HTR-8/SVneo (cell line): ENCODE data around the gene ZNF598.
A peak's percentile ranks its signal among the peaks of the same experiment; 100 is the strongest.

Experiments used
- DNase-seq: peaks from one replicate; pipeline ENCODE4 v3.0.0; 2011; ENCODE audit warnings: low spot score, mixed read lengths; ENCODE audit not compliant: insufficient read length
- FAIRE-seq: peaks from 2 replicates; lab custom pipeline; 2011; peaks lifted over from hg19 to GRCh38; lab: Jason Lieb, UNC

Gene ZNF598

DNA sequence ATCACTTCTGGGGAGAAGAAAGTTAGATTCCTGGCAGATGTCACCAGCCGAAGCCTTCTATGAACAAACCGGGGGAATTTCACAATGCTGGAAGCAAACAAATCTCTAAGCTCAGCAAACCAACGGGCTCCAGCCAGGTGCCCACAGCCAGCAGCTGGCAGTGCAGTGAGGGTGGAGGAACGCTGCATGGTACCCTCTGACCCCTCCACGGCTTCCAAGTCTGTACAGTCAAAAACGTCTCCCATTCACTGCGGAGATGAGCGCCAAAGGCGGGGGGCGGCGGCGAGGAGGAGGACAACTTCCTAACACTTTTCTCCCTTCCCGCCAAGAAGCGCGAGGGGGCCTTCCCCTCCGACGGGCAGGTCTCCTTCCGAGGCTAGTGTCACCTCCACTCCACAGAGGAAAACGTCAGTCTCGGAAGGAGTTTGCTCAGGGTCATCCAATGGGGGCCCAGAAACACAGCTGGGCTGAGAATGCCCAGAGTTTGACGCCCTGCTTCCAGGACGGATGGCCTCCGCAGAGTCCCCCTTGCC lies 924 bp downstream of the ZNF598 start:
- DNase-seq = no peak
- FAIRE-seq = peak; percentile 4

DNA sequence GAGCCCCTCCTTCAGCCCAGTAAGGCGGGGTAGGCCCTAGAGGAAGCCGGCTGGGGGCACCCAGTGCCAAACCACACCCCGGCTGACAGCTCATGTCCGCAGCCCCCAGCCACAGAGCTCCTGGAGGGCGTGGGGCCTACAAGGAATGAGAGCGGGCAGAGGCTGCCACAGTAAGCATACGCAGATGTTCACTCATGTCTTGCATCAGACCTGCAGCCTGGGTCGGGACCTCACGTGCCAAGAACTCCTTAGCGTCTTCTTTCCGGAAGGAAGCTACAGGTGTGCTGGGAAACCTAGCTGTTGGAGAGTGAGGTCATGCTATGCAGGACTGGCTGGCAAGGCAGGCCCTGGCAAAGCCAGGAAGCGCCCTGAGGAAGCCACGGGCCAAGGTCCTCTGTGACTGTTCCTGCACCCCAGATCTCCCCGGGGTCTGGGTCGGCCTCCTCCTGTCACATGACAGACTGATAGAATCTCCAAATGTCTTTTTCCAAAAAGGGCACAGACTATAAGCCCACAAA lies 1.6 kb downstream of the ZNF598 start:
- FAIRE-seq = no peak
- no peak for DNase-seq

DNA sequence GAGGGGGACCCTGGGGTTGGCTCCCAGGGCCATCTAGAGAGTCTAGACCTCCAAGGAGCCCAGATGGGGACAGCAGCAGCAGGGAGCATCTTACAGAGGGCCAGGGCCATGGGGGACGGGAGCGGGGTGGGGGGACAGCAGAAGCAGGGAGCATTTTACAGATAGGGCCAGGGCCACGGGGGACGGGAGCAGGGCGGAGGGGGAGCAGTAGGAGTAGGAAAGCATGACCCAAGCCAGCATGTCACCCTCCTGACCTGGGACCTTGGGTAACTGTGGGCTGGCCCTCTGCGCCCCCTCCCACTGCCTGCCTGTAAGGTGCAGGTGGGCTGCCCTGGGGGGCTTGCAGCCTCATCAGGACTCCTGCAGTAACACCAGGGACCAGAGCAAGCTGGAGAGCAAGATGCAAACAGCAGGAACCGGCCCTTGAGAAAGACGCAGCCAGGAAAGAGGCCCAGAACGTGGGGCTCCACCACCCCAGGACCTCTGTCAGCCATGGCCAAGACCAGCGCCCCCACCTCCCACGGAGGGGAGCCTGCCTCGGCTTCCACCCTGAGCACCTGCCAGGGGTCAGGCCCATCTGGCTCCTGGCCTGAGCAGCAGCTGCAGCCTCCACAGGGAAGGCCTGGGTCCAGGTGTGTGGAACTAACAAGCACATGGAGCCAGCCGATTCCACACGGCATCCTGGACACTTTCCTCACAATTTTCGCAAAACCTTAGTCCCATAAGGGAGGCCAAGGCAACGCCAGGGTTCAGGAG lies 2.4 kb downstream of the ZNF598 start:
- DNase-seq (no peak), FAIRE-seq (no peak)

DNA sequence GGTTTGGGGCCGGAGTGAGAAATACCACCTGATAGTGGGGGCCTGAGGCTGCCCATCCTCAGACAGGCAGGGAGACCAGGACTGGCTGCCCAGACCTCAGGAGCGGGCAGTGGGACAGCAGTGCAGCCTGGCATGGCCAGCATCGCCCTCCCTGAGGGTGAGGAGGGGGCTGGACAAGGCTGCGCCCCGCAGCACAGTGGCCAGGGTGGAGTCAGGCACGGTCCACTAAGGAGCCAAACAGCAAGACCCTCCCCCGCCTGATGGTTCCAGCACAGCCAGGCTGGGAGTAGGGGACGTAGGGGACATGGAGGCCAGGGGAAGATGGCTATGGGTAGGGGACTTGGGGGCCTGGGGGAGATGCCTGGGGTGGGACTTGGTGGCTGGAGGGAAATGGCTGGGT lies 3.3 kb downstream of the ZNF598 start:
- FAIRE-seq (no peak), DNase-seq (no peak)

DNA sequence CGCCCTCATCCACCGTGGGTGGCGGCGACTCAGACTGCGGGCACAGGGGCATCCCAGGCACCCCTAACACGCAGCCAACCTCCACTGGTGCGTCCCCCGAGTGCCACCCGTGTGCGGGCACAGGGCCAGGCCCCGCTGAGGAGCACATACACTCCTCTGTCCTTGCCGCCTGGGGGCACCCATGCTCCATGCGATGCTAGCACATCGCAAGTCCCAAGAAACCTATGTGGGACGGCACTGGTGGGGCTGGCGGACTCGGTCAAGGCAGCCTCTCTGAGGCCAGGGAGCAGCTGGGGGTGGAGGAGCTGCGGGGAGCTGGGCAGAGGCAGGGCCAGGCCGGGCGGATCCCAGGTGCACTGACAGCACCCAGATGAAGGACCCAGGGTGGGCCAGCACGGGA lies 4.0 kb downstream of the ZNF598 start:
- FAIRE-seq (no peak), DNase-seq (no peak)

DNA sequence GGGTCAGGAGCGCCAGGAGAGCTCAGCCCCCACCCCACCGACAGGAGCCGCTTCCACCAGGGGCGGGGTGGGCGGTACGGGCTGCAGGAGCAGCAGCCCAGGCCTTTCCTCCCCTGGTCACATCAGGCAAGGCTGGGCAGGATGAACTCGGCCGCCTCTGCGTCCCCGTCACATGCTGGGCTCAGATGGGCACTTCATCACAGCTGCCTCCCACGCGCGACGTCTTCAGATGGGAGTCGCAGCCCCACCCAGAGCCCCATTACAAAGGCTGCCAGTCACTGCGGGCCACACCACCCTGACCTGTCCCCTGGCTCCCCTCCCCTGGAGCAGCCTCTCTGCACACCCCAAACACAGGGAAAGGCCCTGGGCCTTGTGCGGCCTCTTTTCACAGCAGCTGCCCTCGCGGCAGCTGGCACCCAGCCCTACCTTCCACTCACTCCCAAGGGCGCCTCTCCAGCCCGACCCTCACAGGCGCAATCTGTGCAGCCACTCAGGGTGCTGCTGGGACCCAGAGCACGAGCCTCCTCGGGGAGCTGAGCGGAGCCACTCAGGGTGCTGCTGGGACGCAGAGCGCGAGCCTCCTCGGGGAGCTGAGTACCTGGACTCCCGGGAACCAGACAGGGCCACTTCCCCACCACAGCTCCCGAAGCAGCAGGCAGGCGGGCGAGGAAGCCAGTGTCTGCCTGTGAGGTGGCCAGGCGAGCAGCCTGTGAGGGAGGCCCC lies 4.7 kb downstream of the ZNF598 start:
- FAIRE-seq (no peak), DNase-seq (no peak)

DNA sequence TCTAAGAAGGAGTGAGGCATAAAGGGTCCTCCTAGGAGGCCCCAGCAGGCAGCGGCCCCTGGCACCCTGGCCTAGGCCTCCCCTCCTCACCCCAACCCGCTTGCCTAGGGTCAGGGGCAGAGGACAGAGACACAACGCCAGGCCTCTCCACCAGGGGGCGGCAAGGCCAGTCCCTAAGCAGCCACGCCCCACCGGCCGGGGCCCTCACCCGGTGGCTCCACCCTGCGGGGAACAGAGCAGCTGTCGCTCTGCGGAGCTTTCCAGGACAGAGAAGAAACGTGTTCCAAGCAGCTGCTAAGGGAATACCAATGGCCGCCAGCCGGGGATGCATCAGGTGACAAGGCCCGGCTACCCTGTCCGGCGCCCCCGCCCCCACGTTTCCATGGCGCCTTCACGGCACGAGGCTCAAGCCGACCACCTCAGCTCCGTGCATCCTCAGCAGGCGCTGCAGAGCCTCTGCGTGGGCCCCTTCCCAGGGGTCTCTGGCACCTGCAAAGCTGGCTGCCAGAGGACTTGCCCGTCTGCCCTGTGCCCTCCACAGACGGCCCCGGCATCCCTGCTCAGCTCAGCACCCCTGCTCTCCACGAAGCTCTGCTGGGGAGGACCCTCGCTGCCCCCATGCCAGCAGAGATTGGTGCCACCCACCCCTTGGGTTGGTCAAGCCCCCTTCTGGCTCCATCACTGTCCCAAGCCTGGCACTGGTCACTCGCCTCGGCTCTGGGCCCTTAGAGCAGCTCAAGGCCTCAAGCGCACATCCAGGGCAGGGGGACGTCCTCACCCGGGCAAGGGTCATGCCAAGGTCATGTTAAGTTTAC lies 5.6 kb downstream of the ZNF598 start:
- peak; percentile 77 for DNase-seq
- FAIRE-seq = peak; percentile 52

DNA sequence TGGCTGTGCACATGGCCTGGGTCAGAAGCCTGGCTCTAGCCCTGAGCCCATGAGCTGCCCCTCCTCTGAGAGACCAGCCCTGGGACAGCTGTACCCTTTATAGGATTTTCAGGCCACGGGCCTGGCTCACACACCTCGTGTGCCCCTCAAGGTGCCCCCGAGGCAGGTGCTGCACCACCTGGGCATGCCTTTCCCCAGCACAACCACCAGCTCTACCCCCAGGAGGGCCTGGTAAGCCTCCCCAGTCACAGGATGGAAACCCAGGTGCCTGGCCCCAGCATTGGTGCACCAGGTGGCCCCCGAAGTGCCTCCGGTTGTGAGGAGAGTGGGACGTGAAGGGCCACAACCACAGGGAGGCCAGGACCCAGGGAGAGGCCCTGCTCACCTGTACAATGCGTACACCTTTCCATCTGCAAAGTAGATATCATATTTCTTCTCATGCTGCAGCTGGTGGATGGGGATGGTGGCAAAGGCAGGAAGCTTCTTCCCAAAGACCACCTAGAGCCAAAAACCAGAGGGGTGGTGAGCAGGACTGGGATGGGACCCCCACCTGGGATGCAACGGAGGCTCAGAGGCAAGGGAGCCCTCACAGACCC lies 6.3 kb downstream of the ZNF598 start:
- no peak for FAIRE-seq
- no peak for DNase-seq

DNA sequence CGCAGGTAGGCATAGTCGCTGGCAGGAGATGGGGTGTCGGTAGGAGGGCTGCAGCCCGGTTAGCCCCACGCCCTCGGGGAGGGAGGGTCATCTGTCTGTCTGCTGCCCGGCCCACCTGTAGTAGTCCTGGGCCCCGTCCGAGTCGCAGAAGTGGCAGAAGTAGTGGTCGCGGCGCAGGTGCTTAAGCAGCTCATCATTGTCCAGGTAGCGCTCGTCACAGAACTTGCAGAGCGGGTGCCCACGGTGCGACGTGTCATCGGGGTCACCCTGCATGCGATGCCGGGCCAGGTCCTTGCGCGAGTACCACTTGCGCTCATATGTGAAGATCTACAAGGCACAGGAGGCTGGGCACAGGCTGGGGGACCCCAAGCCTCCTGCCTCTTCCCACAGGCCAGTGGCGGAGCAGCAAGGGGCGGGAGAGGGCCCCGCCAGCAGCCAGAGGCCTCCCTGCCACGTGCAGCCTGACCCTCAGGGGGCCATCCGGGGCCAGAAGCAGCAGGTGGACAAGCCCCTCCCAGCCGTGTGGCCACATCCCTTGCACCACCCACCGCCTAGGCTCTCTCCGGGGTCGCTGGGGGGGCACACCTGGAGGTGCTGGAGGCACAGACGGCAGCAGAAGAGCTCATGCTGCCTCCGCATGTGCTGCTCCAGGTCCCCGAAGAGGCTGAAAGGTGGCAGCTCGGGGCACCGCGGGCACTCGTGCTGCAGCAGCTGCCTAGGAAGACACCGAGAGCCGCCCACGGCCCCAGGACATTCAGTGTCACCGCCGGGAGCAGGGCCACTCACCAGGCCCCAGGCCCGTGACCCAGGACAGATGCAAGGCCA lies 7.0 kb downstream of the ZNF598 start:
- FAIRE-seq (no peak), DNase-seq (no peak)

DNA sequence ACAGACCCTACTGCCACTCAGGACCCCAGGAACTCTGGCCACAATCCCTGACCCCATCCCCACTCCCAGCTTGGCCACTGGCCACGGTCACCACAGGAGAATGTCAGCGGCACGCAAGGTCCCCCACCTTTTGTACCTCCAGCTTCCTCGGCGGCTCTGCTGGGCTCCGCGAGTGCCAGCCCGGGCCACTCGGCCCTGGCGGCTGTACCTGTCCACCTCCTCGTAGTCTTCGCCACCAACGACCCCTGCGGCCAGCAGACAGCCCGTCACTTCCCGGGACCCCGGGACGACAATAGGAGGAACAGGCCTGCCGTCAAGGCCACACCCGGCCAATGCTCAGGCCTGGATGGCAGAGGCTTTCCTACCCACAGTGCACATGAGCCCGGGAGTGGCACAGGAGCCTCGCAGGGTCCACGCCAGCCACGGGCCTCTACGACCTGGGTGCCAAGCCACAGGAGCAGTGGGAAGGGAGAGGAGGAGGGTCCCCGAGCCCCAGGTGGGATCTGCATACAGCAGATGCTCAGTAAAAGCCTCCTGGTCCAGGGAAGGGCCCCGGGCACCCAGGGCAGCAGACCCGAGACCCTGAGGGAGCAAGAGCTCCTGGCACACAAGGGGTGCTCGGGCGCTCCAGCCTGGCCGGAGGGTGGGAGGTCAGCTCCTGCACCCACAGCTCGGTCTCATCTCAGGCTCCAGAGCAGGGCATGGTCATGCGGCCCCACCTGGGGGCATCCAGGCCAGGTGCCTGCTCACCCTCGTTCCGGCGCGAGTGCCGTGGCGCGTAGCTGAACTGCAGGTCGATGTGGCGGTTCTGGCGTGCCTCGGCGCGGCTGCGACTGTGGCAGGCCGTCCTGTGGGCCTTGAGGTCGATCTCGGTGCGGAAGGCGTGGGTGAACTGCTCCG lies 7.9 kb downstream of the ZNF598 start:
- no peak for DNase-seq
- FAIRE-seq = no peak

DNA sequence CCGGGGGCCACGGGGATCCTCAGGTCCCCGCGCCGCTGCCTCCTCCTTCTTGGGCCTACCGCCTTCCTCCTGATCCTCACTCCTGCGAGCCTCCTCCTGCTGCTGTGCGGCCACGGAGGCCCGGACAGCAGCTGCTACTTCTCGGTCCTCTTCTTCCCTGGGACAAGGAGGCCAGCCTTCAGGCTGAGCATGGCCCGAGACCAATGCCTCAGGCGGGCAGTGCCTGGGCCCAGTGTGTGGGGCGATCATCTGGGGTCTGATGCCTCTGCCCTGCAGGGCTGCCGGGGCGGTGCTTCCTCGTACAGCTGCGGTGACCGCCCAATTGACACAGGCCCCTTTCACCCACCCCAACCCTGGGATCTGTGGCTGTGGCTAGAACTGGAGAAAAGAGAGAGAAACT lies 8.6 kb downstream of the ZNF598 start:
- FAIRE-seq = no peak
- DNase-seq = no peak

DNA sequence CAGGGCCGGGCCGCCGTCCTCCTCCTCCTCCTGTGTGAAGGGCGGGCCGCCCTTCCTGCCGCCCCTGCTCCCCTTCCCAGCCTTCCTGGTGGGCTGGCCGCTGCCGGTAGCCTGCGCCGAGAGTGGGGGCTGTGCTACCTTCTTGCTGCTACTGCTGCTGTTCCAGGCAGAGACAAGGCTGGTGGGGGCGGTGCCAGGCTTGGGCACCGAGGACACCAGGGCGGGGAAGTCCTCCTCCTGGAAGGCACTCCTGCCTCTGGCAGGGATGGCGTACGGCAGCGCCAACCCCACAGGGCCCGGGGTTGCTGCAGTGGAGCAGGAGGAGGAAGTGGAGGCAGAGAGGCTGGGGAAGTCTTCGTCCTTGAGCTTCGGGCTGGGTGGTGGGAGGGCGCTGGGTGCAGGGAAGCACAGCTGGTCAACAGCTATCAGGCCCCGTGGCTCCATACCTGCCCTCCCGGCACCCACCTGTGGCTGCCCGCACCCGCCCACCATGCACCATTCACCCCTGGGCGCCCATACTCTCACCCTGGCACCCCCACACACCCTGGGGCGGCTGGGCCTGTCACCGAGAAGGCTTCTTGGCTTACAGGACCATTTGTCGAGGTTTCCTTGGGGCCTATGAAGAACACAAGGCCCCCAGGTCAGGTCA lies 9.6 kb downstream of the ZNF598 start:
- no peak for FAIRE-seq
- no peak for DNase-seq

DNA sequence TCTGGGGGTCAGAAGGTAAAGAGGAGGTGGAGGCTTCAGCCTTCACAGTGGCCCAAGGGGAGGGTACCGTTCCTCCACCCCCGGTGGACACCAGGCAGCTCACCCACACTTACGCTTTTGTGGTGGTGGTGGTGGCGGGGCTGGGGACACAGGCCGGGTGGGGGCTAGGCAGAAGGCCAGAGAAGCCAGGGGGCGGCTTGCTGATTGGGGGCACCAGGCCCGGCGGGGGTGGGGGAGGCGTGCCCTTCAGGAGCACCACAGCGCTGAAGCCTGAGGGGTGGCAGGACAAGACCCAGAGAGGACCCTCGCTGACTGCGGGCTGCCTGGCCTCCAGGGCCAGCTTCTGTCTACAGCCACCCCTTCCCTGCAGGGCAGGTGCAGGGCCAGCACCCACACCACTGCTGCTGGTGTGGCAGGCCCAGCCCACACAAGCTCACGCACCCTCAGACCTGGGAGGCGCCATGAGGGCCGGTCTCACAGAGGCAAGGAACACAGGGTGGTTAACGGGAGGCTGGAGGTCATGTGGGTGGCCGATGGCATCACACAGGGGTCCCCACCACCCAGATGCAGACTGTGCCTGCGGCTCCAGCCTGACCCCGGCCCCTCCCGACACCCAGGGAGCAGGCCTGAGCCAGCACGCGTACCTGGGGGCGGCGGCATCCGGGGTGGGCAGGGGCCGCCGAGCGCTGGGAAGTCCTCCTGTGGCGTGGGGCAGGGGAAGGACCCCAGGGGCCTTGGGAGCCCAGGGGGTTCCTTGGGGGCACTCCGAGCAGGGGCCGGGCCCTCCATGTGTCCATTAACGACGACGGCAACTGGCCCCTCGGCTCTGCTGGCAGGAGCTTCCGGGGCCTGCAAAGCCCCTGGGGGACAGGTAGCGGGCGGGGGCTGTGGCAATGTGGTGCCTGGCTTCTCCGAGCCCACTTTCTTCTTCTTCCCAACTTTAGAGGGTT lies 10.5 kb downstream of the ZNF598 start:
- no peak for FAIRE-seq
- no peak for DNase-seq

DNA sequence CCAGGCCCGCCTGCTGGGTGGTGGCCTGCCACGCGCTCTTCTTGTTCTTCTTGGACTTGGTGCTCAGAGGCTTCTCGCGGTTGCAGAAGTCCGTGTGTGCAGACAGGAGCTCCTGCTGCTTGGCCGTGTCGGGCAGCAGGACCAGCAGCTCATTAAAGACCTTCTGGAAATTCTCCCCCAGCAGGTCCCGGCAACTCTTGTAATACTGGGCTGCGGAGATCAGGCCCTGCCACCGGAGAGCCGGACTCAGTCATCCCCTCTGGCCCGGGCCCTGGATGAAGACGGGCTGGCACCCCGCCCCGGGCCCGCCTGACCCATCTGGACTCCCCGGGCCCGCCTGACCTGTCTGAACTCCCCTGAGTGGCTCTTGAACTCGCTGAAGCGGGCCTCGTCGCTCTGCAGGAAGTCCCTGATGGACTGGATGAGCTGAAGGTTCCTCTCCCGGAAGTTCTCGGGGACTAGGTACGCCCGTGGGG lies 11.2 kb downstream of the ZNF598 start:
- no peak for FAIRE-seq
- DNase-seq = no peak

DNA sequence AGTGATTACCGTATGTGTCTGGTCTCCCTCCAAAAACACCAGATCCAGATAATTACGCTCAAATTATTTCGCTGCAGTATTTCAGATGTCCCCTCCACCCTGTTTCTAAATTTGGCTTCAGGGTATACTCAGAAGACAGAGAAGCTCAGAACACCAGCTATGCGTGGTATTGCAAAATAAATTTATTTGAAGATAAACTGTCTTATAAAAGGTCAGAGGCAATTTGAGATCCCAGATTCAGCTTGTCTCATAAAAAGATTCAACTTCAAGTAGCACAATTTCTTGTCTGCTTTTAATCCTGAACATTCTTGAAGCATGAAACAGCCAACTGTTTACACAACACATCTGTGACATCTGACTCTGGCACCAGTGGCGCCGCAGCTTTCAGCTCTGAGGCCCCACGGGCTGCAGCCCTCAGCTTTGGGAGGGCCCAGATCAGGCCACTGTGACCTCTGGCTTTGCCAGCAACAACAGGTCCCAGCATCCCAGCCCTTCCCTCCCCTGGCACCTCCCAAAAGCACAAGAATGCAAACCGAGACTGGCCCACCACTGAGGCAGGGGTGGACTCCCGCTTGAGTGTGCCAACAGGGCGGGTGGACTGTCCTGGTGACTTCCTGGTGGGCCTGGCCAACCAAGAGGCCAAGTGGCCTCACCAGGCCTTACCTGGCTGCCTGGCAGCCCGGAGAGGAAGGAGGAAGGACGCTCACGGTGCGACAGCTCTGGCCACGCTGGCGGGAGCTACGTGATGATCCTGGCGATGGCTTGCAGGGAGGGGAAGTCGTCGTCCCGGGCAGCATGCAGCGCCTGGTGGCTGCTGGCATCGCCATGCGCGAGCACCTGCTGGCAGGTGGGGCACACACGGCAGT lies 11.9 kb downstream of the ZNF598 start:
- DNase-seq (no peak), FAIRE-seq (no peak)

DNA sequence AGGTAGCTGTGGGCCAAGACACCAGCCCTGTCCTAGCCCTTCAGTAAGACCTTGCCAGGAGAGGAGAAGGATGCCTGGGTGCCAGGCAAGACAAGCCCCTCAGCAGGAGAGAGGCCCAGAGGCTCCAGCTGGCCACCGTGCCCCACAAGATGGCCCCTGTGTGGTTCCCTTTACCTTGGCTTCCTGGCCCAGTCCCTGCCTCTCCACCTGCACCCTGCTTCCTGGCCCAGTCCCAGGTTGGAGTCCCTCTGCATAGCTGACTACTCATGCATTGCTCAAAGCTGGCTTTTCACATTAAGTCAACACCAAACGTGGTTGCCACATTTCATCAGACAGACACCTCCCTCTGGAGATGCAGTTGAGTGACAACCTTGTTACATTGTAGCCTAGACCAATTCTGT lies 15.9 kb downstream of the ZNF598 start:
- FAIRE-seq = no peak
- DNase-seq = no peak
